GM19452 (cell line): ENCODE measurements around the gene SMURF1.
"Not testable (repeated sequence)": the region's sequence is repeated elsewhere in the genome, so short reads cannot be mapped to it uniquely, and the experiment has no call there.

Source experiments
- ATAC-seq: cut with Tn5 transposase; IDR thresholded peaks from one replicate; pipeline ENCODE4 v1.9.1; 2021; ENCODE audit not compliant: unreplicated experiment

The SMURF1 gene

DNA sequence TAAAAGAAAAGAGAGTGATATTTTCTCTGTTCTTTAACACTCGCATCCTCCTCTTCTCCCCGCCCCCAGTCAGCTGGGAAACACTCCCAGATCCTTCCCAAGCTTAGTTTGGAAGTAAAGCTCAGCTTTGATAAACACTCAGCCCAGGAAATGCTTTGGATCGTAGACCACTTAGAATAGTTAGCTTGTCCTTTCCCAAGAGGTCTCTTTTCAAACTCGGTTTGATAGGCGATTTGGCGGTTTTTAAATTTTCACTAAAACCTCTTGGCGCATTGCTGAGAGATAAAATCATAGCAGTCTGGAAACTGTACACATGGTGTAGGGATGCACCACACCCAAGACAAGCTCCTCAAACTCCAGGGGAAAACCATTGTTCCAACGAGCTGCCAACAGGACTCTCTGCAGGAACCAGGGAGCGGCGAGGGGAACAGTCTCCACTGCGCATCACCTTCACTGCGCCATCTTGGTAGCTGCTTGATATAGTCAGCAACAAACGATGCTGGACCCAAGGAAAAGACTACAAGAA is 22.3 kb downstream of the SMURF1 start:
- ATAC-seq: no peak

DNA sequence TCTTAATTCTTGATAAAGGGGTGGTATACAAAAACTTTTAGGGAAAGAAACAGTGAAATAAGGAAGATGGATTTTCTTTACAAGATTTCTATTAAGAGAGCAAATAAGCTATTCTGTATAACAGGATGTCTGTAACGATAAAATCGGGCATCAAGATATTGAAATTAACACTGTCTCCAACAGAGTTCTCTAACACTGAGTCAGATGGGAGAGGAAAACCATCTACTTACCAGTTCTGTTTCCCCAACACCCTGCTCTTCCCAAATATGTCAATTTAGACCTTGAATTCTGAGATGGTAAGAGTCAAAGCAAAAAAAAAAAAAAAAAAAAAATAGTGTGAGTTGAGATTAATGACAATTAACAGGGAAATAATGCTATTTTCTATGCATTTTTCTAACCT is 23.0 kb downstream of the SMURF1 start:
- ATAC-seq: no peak

DNA sequence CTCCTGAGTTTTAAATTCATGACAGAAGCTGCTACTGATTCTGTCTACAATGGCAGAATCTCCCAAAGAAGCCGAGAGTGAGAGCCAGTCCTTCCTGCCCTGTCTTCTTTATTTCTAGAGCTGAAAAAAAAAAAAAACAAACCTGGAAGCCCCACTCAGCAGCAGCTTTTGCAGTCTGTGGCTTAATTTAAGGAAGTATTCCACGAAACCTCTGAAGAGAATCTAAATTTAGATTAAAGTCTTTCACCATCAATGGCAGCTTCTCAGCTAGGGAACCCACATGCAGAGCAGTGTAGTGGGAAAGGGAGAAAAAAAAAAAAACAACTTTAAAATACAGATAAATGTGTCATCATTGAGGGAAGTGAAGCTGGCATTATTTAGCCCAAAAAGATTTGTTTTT is 23.4 kb downstream of the SMURF1 start:
- no peak for ATAC-seq

DNA sequence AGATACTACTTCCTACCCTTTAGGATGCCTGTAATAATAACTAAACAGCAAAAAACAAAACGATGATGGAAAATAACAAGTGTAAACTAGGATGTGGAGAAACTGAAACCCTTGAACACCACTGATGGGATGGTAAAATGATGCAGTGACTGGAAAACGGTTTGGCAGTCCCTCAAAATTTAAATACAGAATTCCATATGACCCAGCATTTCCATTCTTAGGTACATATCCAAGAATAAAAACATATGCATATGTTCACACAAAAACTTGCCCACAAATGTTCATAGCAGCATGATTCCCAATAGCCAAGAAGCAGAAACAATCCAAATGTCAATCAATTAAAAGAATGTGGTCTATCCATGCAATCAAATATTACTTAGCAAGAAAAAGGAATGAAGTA is 25.8 kb downstream of the SMURF1 start:
- no peak for ATAC-seq

DNA sequence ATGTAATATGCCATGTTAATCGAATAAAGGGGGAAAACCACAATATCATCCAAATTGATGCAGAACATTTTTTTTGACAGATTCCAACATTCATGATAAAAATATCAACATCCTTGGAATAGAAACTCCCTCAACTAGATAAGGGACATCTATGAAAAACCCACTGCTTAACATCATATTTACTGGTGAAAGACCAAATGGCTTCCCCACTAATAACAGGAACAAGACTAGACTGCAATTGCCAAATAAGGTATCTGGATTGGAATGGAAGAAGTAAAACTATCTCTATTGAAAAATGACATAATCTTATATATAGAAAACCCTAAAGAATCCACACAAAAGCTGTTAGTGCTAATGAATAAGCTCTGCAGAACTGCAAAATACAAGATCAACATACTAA is 27.8 kb downstream of the SMURF1 start:
- ATAC-seq: no peak

DNA sequence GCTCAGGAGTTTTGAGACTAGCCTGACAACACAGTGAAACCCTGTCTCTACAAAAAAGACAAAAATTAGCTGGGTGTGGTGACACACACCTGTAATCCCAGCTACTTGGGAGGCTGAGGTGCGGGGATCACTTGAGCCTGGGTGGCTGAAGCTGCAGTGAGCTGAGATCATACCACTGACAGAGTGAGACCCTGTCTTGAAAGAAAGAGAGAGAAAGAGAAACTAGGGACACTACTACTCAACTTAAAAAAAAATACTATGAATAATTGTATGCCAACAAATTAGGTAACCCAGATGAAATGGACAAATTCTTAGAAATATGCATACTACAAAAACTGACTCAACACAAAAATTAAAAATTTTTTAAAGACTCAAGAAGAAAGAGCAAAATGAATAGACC is 28.5 kb downstream of the SMURF1 start:
- ATAC-seq: no peak

DNA sequence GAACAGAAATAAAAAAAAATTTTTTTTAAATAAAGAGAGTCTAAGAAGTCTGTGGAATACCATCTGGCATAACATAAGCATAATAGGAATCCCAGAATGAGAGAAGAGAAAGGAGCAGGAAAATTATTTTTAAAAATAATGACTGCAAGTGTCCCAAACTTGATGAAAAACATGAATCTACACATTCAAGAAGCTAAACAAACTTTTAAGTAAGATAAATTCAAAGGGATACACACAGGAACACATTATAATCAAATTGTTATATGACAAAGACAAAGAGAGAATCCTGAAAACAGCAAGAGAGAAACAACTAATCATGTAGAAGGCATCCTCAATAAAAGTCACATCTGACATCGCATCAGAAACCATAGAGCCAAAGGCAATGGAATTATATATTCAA is 30.9 kb downstream of the SMURF1 start:
- no peak for ATAC-seq

DNA sequence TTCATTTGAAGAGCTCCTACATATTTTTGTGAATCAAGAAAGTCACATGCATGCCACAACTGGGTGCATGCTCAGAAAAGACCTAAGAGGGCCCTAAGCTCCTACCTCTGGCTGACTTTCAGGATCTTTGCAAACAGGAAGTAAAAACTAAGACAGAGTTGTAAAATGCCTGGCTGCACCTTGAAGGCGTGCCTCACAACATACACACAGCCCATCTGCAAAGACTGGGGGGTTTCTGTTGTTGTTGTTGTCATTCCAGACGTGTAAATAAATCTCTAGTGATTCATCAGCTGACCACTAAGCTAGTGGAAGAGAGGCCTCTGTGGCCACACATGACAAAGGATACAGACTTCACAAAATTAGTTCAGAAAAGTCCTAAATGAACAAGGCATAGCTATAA is 31.8 kb downstream of the SMURF1 start:
- ATAC-seq: peak; percentile 86

DNA sequence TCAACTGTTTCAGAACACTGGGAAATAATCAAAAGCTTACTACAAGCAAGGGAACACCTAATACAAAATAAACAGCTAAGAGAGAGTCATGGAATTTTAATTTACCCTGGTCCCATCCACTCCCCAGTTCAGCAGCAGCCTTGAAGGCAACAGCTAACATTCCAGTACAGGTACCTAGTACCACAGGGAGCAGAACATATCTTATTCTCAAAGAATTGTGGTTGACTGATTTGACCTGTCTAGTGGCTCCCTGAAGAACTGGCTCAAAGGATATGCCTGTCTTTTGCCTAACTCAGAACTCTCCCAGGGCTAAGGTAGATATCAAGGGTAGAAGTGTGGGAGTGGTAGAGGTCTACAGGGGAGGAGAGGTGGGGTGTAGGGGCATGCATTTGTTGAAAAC is 32.3 kb downstream of the SMURF1 start:
- peak; percentile 33 for ATAC-seq

DNA sequence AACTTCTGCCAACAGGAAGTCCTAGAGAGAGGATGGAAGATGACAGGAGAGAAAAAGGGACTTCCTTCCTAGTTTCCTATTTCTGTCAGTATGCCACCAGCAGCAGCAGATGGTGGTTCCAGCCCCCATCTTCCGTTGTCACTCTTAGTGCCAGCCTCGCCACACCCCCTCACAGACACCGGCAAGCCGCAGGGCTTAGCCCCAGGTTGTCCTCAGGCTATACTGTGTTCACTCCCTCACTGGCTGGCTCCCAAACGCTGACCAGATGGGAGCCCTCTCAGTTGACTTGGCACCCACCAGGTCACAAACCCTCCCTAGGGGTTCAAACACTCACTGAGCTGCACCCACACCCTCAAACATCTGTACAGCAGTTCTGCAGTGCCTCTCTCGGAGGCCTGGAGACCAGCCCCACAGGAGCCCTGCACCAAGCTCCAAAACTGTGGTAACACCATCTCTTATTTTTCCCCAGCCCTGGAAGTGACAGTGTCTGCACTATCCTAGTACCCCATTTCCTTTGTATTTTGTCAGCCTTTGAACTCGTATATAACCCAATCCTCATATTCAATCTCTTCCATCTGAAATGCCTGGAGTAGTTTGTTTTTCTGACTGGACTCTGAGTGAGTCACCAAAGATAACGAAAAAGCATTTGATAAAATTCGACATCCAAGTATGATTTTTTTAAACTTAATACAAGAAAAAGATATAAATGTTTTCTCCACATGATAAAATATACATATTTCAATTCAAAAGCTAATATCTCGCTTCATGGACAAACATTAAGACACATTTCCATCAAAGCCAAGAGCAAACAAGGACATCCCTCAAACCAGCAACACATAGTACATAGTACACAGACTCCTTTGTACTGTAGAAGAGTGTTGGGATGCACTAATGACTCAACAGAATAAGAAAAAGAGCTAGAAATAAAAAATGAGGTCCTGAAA is 34.5 kb downstream of the SMURF1 start:
- ATAC-seq: no peak

DNA sequence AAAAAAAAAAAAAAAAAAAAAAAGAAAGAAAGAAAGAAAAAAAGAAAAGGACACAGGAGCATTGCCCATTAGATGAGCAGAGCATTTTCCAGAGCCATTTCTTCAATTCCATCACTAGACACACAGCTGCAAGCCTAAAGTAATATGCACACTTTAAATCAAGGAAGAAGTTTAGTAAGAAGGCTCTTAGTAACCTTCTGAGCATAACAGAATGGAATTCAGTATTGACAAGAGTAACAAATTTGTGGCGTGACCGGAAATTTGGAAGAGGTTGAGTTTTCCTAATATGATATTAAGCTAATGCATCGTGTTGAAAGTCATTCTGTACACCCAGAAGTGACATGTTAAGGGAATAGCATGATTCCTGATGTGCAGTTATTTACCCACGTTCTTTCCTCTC is 35.3 kb downstream of the SMURF1 start:
- ATAC-seq: no peak

DNA sequence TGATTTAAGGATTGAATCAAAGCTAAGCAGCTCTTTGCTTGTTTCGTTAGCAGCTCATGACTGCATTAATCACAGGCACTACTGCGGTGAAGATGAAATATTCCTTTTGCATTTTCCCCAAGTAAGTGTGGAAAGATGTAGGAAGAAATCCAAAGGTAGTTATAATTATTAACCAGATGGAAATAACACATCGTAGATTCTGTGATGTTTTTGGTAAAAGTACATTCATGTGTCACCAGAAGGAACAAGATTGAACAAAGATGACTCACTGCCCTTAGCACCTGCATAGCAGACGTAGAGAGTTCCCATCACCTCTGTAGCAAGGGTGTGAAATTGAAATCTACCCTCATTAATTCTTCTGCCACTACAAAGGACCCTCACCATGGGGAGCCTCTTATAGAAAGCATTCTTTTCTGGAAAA is 37.1 kb downstream of the SMURF1 start:
- no peak for ATAC-seq

DNA sequence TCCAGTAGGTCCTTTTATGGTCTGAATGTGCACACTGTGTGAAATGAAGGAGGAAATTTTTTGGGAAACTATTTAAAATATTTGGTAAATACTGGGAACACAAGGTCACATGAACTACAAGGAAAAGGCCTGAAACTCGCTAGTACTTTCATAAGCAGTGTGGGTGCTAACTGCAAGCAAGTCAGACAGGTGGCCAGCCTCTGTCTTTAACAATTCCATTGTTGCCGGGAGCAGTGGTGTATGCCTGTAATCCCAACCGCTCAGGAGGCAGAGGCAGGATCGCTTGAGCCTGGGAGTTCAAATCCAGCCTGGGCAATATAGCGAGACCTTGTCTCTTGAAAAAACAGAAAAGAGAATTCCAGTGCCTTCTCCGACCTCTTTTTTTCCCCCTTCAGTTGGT is 37.5 kb downstream of the SMURF1 start:
- ATAC-seq: no peak

DNA sequence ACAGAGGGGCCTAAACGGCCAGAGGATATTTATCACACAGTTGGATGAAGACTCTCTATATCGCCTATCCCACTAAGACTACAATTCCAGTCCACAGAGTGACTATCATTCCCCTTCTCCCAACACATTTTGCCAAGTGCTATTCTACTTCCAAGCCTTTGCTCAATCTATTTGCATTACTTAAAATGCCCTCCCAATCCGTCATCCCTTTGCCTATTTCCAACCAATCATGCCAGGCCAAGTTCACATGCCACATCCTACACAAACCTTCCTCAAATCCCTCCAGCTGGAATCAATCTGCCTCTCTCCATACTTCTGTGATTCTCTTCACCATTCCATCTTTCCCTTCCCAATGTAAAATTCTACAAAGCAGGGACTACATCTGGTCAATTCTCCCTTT is 38.2 kb downstream of the SMURF1 start:
- ATAC-seq: no peak

DNA sequence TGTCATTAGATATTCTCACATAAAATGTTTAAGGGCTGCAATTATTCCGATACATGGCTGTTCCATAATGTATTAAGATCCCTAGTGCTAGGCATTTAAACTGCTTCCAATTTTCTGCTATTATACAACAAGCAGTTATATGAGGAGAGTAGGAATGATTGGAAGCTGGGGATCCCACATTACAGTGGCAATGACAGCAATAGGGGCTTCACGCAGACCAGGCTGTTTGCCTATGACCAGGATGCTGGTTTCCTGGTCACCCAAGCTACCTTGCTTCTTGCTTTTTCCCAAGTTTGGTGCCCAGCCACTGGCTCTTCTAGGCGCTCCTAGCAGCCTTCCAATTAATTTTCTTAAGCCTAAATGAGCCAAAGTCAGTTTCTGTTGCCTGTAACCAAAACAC is 39.3 kb downstream of the SMURF1 start:
- no peak for ATAC-seq

DNA sequence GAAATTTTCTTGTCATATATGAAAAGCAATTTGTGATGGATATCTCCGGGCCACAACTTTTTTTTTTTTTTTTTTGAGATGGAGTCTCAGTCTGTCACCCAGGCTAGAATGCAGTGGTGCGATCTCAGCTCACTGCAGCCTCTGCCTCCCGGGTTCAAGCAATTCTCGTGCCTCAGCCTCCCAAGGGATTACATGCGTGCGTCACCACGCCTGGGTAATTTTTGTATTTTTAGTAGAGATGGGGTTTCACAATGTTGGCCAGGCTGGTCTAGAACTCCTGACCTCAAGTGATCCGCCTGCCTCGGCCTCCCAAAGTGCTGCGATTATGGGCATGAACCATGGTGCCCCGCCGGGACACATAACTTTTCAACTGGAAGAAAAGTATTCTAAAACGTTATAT is 40.1 kb downstream of the SMURF1 start:
- ATAC-seq: not testable (repeated sequence)

DNA sequence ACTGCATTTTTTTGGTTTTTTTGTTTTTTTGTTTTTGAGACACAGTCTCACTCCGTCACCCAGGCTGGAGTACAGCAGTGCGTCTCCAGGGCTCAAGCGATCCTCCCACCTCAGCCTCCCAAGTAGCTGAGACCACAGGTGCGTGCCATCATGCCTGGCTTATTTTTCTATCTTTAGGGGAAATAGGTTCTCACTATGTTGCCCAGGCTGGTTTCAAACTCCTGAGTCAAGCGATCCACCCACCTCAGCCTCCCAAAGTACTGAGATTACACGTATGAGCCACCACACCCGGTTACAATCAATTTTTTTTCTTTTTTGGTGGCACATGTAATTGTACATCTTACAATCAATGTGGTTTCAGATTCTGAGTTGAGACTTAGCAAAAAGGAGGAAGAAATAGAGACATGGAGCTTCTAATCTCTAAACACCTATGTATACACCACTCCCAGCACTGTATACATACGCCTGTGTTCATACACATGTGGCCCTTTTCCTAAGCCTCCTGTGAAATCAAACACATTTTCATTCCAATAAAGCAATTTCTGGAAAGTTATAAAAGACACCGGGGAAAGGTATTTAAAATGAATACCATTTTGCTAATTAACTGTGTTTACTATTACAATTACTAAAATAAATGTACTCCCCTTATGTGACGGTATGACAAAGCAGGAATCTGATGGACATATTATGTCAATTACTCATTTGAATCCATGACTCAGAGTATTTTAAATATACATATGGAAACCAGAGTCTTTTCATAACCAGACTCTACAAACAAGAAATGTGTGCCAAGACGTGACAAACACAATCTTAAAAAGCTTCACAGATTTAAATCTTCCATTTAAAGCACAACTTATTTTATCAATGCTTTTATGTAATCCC is 40.9 kb downstream of the SMURF1 start:
- no peak for ATAC-seq

DNA sequence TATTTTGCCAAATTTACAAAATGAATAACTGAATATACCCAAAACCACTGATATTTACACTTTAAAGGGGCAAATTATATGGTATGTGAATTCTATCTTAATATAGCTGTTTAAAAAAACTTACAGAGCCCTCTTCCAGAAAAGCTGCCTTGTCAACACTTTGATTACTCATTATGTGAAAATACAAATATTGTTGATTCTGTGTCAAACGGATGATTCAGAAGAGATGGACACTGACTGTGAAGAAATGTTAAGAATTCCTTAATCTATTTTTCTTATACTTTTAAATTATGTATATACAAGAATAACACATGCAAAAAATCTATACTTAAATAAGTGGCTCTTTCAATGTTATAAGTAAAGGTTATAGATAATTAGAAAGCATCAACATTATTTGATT is 41.5 kb downstream of the SMURF1 start:
- ATAC-seq: no peak

DNA sequence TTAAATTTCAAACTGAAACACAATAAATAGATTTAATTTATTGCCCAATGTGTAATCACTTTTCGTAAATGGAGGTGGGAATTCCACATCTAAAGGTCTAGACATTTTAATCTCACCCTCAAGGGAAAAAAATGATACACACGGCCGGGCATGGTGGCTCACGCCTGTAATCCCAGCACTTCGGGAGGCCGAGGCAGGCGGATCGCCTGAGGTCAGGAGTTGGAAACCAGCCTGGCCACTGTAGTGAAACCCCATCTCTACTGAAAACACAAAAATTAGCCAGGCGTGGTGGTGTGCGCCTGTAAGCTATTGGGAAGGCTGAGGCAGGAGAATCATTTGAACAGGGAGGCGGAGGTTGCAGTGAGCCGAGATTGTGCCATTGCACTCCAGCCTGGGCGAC is 42.4 kb downstream of the SMURF1 start:
- not testable (repeated sequence) for ATAC-seq

DNA sequence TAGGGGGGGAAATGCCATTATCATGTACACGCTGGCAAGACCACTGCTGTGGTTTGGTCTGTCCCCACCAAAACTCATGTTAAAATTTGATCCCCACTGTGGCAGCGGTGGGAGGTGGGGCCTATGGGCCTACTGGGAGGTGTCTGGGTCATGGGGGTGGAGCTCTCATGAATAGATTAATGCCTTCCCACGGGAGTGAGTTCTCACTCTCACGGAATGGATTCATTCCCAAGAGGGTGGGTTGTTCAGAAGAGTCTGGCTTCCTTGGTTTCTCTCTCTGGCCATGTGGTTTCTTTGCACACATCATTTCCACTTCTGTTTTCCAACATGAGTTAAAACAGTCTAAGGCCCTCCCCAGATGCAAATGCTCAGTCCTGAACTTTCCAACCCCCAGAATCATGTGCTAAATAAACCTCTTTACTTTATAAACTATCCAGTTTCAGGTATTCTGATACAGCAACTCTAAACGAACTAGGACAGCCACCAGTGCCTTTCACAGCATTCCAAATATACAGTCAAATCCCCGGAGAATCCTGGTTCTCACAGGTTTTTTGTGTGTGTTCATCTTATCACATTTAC is 44.3 kb downstream of the SMURF1 start:
- ATAC-seq: no peak

DNA sequence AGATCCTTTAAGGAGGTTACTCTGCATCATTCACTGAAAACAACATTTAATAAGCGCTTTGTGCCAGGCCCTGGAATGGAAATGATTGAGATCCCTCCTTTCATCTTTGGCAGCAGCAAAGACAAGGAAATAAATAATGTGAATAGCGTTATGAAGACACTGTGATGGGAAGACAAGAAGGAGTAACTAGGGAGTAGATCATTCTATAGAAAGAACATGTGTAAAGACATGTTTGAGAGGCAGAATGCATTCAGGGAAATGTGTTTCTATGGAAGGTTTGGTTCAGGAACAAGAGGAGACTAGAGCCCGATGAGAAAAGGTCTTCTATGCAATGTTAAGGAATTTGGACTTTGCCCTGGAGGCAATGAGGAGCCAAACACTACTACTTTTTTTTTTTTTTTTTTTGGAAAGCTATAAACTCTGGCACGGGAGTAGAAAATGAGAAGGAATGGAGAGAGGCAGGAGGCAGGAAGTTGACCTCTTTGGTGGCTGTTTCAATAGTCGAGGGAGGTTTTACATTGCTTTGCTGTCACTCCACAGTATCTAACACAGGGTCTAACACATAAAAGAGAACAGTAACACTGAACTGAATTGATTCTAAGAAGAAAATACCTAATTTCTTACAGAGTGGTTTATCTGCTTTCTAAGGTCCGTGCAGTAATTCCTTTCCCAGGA is 44.9 kb downstream of the SMURF1 start:
- ATAC-seq: no peak
